MM.1S (cell line): Measurements from ENCODE around the gene MOB3B.

Source experiments
- DNase-seq: peaks from one replicate; pipeline ENCODE4 v3.0.0-alpha.2; 2015
- H2AFZ ChIP-seq: fragments of 300-600 bp; sonication (generic); 2 replicates; pipeline ENCODE4 v1.6.0; 2016; ENCODE audit warnings: antibody characterized with exemption, low read length
- H3F3A ChIP-seq: fragments of 300-600 bp; sonication (generic); 2 replicates; pipeline ENCODE4 v1.6.1; 2016; ENCODE audit warnings: mild to moderate bottlenecking, antibody characterized with exemption, low read length, moderate library complexity, mixed read lengths; ENCODE audit not compliant: insufficient read depth
- H3K27ac ChIP-seq: fragments of 300-600 bp; sonication (generic); 2 replicates; pipeline ENCODE4 v1.5.1; 2016; ENCODE audit warnings: mild to moderate bottlenecking, low read length
- H3K27me3 ChIP-seq: fragments of 300-600 bp; sonication (generic); replicated peaks from 2 replicates; pipeline ENCODE4 v1.6.0; 2016; ENCODE audit warnings: low read length; ENCODE audit not compliant: insufficient read depth
- H3K36me3 ChIP-seq: fragments of 300-600 bp; sonication (generic); replicated peaks from 2 replicates; pipeline ENCODE4 v1.6.1; 2016; ENCODE audit warnings: mild to moderate bottlenecking, low read length, mixed read lengths; ENCODE audit not compliant: insufficient read depth
- H3K4me1 ChIP-seq: fragments of 300-600 bp; sonication (generic); 2 replicates; pipeline ENCODE4 v1.6.1; 2016; ENCODE audit warnings: low read length, mixed read lengths
- H3K4me2 ChIP-seq: fragments of 300-600 bp; sonication (generic); 2 replicates; pipeline ENCODE4 v1.6.0; 2016; ENCODE audit warnings: low read depth, low read length
- H3K4me3 ChIP-seq: fragments of 300-600 bp; sonication (generic); 2 replicates; pipeline ENCODE4 v1.5.1; 2016; ENCODE audit warnings: low read length, mixed read lengths
- H3K79me2 ChIP-seq: fragments of 300-600 bp; sonication (generic); 2 replicates; pipeline ENCODE4 v1.6.1; 2016; ENCODE audit warnings: mixed run types, low read length, mixed read lengths
- H3K9ac ChIP-seq: fragments of 300-600 bp; sonication (generic); 2 replicates; pipeline ENCODE4 v1.6.1; 2016; ENCODE audit warnings: low read length, mixed read lengths
- H3K9me2 ChIP-seq: fragments of 300-600 bp; sonication (generic); replicated peaks from 2 replicates; pipeline ENCODE4 v1.6.1; 2016; ENCODE audit warnings: mild to moderate bottlenecking, low read length, mixed read lengths; ENCODE audit not compliant: insufficient read depth
- H3K9me3 ChIP-seq: fragments of 300-600 bp; sonication (generic); replicated peaks from 2 replicates; pipeline ENCODE4 v1.6.1; 2016; ENCODE audit warnings: mild to moderate bottlenecking, low read length, mixed read lengths; ENCODE audit not compliant: insufficient read depth
- H4K20me1 ChIP-seq: fragments of 300-600 bp; sonication (generic); 2 replicates; pipeline ENCODE4 v1.6.1; 2016; ENCODE audit warnings: mild to moderate bottlenecking, low read length, moderate library complexity, mixed read lengths; ENCODE audit not compliant: insufficient read depth
- CTCF ChIP-seq: fragments of 300-600 bp; sonication (generic); IDR thresholded peaks from 2 replicates; pipeline ENCODE4 v1.5.1; 2016; ENCODE audit warnings: antibody characterized with exemption, low read length, mixed read lengths
- EZH2 ChIP-seq: fragments of 300-600 bp; sonication (generic); optimal IDR thresholded peaks from 2 replicates; pipeline ENCODE3; 2017; ENCODE audit warnings: low read depth, mild to moderate bottlenecking, antibody characterized with exemption, low read length, mixed read lengths
- EZH2phosphoT487 ChIP-seq: fragments of 300-600 bp; sonication (generic); IDR thresholded peaks from 2 replicates; pipeline ENCODE4 v1.6.1; 2018; ENCODE audit warnings: antibody characterized with exemption, low read length

Gene MOB3B

DNA sequence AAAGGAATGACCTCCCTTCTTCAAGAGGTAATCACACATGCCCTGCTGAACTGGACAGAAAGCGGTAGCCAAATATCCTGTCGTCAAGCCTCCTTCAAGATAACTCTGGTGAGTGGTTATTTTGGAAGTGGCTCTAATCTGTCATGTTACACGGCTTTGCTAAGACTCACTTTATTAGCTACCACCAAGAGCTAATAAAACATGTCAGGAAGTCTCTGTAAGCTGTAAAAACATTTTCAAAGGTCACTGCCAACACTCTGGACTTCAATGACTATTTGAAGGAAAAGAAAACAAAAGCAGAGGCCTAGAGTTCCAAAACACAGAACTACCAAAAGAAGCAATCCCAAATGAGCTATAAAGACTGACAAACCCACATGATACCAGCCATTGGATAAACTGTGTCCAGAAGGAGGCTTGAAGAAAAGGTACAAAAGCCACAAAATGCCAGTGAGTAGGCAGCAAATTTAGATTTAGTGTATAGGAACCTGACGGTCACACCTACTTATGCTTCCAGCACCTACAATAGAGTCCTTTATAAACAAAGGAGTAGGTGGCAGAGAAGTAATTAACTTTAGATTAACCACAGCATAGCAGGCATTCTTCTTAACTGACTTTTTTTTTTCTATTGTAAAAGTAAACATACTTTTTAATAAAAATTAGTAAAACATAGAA, 135.3 kb downstream of the MOB3B start:
- H3K79me2 ChIP-seq = no peaks in the 10 kb centered on the region
- TF ChIP-seq CTCF (no peak), EZH2phosphoT487 (no peak), EZH2 (no peak)
- H3K27ac ChIP-seq = no peak overlapping the region
- H3K27me3 ChIP-seq = no peaks in the 10 kb centered on the region
- H3K4me1 ChIP-seq = no peaks in the 10 kb centered on the region
- no peak overlapping the region for H3K9ac ChIP-seq
- H3K36me3 ChIP-seq = no peaks in the 10 kb centered on the region
- H3K4me3 ChIP-seq = no peak overlapping the region
- no peak for DNase-seq
- H3F3A ChIP-seq = no peaks in the 10 kb centered on the region
- no peaks in the 10 kb centered on the region for H3K9me2 ChIP-seq
- H3K9me3 ChIP-seq = no peaks in the 10 kb centered on the region
- no peaks in the 10 kb centered on the region for H4K20me1 ChIP-seq
- H2AFZ ChIP-seq = no peak overlapping the region
- no peak overlapping the region for H3K4me2 ChIP-seq

DNA sequence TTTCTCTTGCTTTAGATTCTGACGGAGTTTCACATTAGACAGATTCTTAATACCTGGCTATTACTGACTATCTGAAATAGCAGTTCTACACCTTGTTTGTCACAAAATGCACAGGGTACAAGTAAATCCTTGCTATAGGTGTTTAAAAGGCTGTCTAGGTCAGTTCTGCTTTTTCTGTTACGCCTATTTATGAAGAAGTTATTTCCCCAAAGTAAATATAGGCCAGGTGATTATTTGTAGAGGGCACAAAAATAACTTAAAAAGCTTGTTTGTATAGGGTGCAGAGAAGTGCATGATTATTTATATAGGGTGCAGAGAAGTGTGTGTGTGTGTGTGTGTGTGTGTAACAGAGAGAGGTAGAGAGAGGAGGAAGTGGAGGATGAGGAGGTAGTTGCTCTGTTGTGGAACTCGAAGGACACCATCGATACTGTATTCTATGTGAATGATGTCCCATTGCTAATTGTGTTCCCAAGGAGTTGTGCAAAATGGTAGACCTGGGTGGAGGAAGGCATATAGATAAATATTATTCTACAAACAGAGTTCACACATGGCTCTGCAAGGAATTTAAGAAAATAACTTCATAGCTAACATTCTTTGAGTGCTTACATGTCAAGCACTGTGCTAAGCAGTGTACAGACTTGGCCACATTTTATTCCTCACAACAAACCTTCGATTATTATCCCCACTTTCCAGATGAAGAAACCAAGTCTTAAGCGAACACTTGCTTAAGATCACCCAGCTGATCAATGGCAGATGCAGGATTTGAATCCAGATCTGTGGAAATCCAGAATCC, 136.4 kb downstream of the MOB3B start:
- no peak overlapping the region for H2AFZ ChIP-seq
- H3K36me3 ChIP-seq = no peaks in the 10 kb centered on the region
- H4K20me1 ChIP-seq = no peaks in the 10 kb centered on the region
- H3K27ac ChIP-seq = no peak overlapping the region
- no peaks in the 10 kb centered on the region for H3K9me3 ChIP-seq
- no peak overlapping the region for H3K9ac ChIP-seq
- H3K4me3 ChIP-seq = no peak overlapping the region
- H3K4me1 ChIP-seq = no peaks in the 10 kb centered on the region
- H3K79me2 ChIP-seq = no peaks in the 10 kb centered on the region
- no peak for TF ChIP-seq CTCF
- TF ChIP-seq EZH2 = no peak
- TF ChIP-seq EZH2phosphoT487 = no peak
- H3K4me2 ChIP-seq = no peak overlapping the region
- no peak for DNase-seq
- no peaks in the 10 kb centered on the region for H3K9me2 ChIP-seq
- no peaks in the 10 kb centered on the region for H3K27me3 ChIP-seq
- no peaks in the 10 kb centered on the region for H3F3A ChIP-seq

DNA sequence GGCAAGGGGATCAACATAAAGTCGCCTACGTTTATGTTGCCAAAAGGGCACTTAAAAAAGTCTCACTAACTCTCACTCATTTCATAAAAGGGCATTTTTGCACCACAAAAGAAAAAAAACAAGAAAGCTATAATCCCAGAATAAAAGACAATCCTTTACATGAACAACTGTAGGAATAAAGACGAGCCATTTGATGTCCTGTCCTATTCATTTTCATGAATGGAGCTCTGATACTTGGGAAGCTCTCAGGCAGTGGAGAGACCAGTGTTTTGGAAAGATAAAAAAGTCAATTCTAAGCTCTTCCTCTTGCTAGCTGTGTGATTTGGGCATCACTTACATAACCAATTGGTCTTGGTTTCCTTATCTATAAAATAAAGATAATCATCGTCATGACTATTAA, 137.2 kb downstream of the MOB3B start:
- TF ChIP-seq EZH2phosphoT487 = no peak
- TF ChIP-seq CTCF = no peak
- no peak for TF ChIP-seq EZH2
- Histone ChIP-seq H4K20me1 (no peaks in the 10 kb centered on the region), H3F3A (no peaks in the 10 kb centered on the region), H3K27me3 (no peaks in the 10 kb centered on the region), H3K4me1 (no peaks in the 10 kb centered on the region), H3K4me2 (no peak overlapping the region), H3K9ac (no peak overlapping the region), H2AFZ (no peak overlapping the region), H3K27ac (no peak overlapping the region), H3K9me2 (no peaks in the 10 kb centered on the region), H3K36me3 (no peaks in the 10 kb centered on the region), H3K79me2 (no peaks in the 10 kb centered on the region), H3K4me3 (no peak overlapping the region), H3K9me3 (no peaks in the 10 kb centered on the region)
- no peak for DNase-seq
